Activated B cell treated with CpG ODN at 0.5 μM for 24 hours (primary cell): ENCODE measurements around the gene FGF1. TPM values are rescaled to one million over a fixed set of nuclear protein-coding genes. Genes with fewer than 3 reads are reported as not detected.

Experiments
- ATAC-seq: fragments of 200-7000 bp; cut with Tn5 transposase; one replicate; pipeline ENCODE4 v1.10.0; 2021; ENCODE audit warnings: low read depth, mild to moderate bottlenecking, moderate library complexity
- CTCF ChIA-PET: fragments of 350-600 bp; sonication (Branson Sonifier 250); formaldehyde crosslinking; loops from one replicate; lab custom pipeline; 2021; ENCODE audit warnings: antibody characterized with exemption; lab: Charles Lee
- POLR2A ChIA-PET: fragments of 350-600 bp; sonication (Branson Sonifier 250); formaldehyde crosslinking; loops from one replicate; lab custom pipeline; 2021; ENCODE audit warnings: antibody characterized with exemption; lab: Charles Lee
- DNase-seq: peaks from one replicate; pipeline ENCODE4 v3.0.0; 2022
- H3K27ac Mint-ChIP-seq: one replicate; pipeline ENCODE4 v1.8.0; 2020; ENCODE audit warnings: mixed read lengths
- H3K27me3 Mint-ChIP-seq: one replicate; pipeline ENCODE4 v1.8.0; 2021; ENCODE audit warnings: mixed read lengths
- H3K36me3 Mint-ChIP-seq: one replicate; pipeline ENCODE4 v1.8.0; 2021; ENCODE audit warnings: low read depth, mixed read lengths
- H3K4me1 Mint-ChIP-seq: one replicate; pipeline ENCODE4 v1.8.0; 2021; ENCODE audit warnings: mixed read lengths
- H3K4me3 Mint-ChIP-seq: one replicate; pipeline ENCODE4 v1.8.0; 2020; ENCODE audit warnings: mild to moderate bottlenecking, mixed read lengths
- H3K9me3 Mint-ChIP-seq: one replicate; pipeline ENCODE4 v1.8.0; 2020; ENCODE audit warnings: mixed read lengths
- intact Hi-C: fragments of 100-400 bp; cut with micrococcal nuclease; formaldehyde crosslinking; loops from one replicate; pipeline ENCODE4 v1.15.1; 2024
- total RNA-seq: library from RNA; stranded (reverse); gene quantifications from 2 replicates; pipeline ENCODE4 v1.2.3, GENCODE V29; 2022
- TF ChIP-seq, protein P1 (sequence below): fragments of 200-600 bp; IDR thresholded peaks from one replicate; pipeline ENCODE4 v1.8.0; 2022; ENCODE audit warnings: antibody characterized with exemption, mild to moderate bottlenecking

The FGF1 gene
- total RNA-seq, 1 donor from 2014 or later: not detected

DNA sequence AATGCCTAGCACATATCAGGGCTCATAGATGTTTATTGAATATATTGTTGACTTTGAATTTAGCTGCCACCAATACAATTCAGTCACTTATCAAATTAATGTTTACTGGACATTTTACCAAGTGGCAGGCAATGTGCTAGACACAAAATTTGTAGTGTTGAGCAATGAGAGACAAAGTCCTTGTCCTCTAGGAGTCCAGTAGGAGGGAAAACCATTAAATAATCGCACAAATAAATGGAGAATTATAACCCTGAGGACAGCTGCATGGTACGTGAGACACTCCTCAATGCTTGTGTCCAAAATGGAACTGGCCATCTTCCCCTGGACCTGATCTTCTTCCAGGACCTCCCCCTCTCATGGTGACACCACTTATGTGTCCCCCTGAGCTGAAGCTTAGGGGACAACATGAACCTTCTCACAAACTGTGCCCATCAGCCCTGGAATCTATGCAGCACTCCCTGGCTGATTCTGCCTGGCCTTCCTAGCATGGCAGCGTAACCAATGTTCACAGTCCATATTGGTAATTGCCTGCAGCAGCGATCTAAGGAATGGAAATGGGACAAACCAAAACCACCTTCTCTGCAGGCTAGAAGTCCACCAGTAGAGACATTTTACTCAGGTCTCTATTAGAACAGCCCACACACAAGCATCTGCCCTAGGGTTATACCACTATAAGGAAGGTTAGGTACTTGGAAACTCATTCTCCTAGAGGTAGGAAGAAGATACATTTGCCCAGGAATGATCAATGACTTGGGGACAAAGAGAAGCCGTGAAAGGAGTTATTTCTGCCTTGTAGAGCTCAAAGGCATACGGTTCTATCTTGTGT is 75.5 kb downstream of the FGF1 start:
- CTCF ChIA-PET: interaction anchor here (1.2 to 1.8 kb wide), 2 partner anchors 11 to 278 kb away, joined by 3 to 6 read pairs; no protein-coding TSS in a partner anchor
- Mint-ChIP-seq H3K36me3 (no peaks in the 10 kb centered on the region), H3K4me1 (peaks cover 2% of the 10 kb centered on the region), H3K27me3 (peaks cover 23% of the 10 kb centered on the region), H3K27ac (no peak overlapping the region), H3K4me3 (no peak overlapping the region), H3K9me3 (no peaks in the 10 kb centered on the region)
- POLR2A ChIA-PET: no interaction called here
- no peak for ATAC-seq
- TF ChIP-seq, protein P1, sequence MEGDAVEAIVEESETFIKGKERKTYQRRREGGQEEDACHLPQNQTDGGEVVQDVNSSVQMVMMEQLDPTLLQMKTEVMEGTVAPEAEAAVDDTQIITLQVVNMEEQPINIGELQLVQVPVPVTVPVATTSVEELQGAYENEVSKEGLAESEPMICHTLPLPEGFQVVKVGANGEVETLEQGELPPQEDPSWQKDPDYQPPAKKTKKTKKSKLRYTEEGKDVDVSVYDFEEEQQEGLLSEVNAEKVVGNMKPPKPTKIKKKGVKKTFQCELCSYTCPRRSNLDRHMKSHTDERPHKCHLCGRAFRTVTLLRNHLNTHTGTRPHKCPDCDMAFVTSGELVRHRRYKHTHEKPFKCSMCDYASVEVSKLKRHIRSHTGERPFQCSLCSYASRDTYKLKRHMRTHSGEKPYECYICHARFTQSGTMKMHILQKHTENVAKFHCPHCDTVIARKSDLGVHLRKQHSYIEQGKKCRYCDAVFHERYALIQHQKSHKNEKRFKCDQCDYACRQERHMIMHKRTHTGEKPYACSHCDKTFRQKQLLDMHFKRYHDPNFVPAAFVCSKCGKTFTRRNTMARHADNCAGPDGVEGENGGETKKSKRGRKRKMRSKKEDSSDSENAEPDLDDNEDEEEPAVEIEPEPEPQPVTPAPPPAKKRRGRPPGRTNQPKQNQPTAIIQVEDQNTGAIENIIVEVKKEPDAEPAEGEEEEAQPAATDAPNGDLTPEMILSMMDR: no peak
- intact Hi-C loops: loop anchor here (1.0 to 5.0 kb wide), 5 partner anchors 88 to 458 kb away; no protein-coding TSS in a partner anchor
- DNase-seq: no peak

DNA sequence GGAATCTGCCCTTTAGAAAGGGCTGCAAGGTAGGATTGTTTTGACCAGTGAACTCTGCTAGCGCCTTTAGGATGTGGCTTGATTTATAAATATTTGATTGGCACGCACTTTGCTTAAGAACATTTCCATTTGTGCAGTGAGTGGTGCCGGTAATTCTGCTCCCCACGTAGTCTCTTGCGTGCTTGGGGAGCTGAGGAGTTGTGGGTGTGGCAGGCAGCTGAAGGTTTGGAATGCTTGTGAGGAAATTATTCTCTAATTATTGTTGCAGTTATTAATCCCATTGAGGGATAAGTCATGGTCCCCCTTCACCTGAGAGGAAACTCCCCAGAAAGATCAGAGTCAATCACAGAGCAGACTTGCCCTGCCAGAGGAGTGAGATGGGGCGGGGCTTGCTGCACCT is 76.7 kb downstream of the FGF1 start:
- Mint-ChIP-seq H3K4me1 (peaks cover 2% of the 10 kb centered on the region), H3K27ac (no peak overlapping the region), H3K36me3 (no peaks in the 10 kb centered on the region), H3K9me3 (no peaks in the 10 kb centered on the region), H3K4me3 (no peak overlapping the region), H3K27me3 (peaks cover 26% of the 10 kb centered on the region)
- DNase-seq (no peak), ATAC-seq (no peak)
- ChIA-PET POLR2A (no interaction called here), CTCF (no interaction called here)
- TF ChIP-seq, protein P1: no peak
- intact Hi-C loops: no loop called here

DNA sequence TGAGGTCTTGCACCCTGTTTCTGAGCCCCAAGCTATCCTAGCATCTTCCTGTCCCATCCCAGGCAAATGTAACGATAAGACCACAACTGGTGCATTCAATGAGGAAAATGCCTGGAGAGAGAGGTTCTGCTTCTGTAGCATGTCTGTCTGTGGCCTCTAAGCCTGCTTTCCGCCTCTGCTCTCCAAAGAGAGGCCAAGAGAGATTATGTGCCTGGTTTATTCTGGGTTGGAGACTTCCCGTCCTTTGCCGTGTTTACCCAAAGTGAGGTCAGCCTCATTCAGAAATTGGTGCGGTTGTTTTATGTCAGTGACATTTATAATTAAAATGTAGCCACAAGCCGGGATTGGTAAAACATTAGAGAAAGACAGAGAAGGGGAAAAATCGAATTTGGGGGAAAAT is 77.8 kb downstream of the FGF1 start:
- H3K9me3 Mint-ChIP-seq: no peaks in the 10 kb centered on the region
- intact Hi-C loops: no loop called here
- H3K27me3 Mint-ChIP-seq: peaks cover 25% of the 10 kb centered on the region
- POLR2A ChIA-PET: no interaction called here
- DNase-seq: no peak
- TF ChIP-seq, protein P1: no peak
- peaks cover 2% of the 10 kb centered on the region for H3K4me1 Mint-ChIP-seq
- ATAC-seq: no peak
- no peak overlapping the region for H3K27ac Mint-ChIP-seq
- no peak overlapping the region for H3K4me3 Mint-ChIP-seq
- no peaks in the 10 kb centered on the region for H3K36me3 Mint-ChIP-seq
- CTCF ChIA-PET: no interaction called here

DNA sequence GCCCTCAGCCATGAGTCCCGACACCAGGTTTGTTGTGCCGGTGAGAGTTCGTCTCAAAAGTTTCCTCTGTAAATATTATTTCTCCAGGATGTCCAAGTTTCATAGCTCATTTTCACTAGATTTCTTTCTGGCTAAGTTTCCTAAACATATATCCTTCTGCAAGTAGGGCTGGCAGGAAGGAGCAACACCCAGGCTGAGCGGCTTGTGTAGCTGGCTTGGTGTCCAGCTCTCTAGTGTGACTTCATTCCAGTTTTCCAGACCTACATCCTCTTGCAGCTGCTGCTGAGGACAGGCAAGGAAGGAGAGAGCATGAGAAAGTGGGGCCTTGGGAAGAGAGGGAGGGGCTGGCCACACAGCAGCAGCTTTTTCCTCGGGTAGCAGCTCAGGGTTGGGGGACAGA is 80.3 kb downstream of the FGF1 start:
- no peaks in the 10 kb centered on the region for H3K9me3 Mint-ChIP-seq
- no peaks in the 10 kb centered on the region for H3K4me1 Mint-ChIP-seq
- intact Hi-C loops: no loop called here
- H3K36me3 Mint-ChIP-seq: no peaks in the 10 kb centered on the region
- CTCF ChIA-PET: interaction anchor here (1.0 kb wide), 1 partner anchor 8 kb away, joined by 4 read pairs; no protein-coding TSS in a partner anchor
- no peak overlapping the region for H3K4me3 Mint-ChIP-seq
- TF ChIP-seq, protein P1: no peak
- ATAC-seq (no peak), DNase-seq (no peak)
- POLR2A ChIA-PET: no interaction called here
- H3K27ac Mint-ChIP-seq: no peak overlapping the region
- peaks cover 29% of the 10 kb centered on the region for H3K27me3 Mint-ChIP-seq

DNA sequence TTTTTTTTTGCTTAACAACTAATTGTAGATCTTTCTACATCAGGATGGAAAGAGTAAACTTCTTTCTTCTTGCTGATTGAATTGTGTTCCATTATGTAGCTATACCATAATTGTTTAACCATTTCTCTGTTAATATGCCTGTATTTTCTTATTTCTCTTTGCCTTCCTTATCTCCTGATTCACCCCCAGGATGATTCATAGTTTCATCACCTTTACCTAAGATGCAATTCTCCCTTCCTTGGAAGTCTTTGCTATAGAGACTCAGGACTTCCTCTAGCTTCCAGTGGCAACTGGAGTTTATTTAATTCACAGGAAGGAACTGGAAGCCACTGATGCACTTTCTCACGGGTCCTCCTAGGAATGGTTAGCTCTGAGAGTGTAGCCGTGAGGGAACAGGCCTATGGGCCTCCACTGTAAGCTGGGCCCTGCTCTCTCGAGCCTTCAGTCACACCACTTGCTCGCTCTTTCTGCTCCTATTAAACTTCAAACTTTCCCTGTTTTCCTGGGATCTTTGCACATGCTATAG is 83.1 kb downstream of the FGF1 start:
- DNase-seq: no peak
- ATAC-seq: no peak
- no peak overlapping the region for H3K4me3 Mint-ChIP-seq
- no peaks in the 10 kb centered on the region for H3K4me1 Mint-ChIP-seq
- H3K9me3 Mint-ChIP-seq: no peaks in the 10 kb centered on the region
- no peaks in the 10 kb centered on the region for H3K36me3 Mint-ChIP-seq
- ChIA-PET CTCF (no interaction called here), POLR2A (interaction anchor here (0.7 kb wide), 1 partner anchor 71 kb away, joined by 3 read pairs; no protein-coding TSS in a partner anchor)
- TF ChIP-seq, protein P1: no peak
- H3K27me3 Mint-ChIP-seq: peaks cover 36% of the 10 kb centered on the region
- intact Hi-C loops: no loop called here
- no peak overlapping the region for H3K27ac Mint-ChIP-seq
